Parathyroid adenoma (tissue), 2 donors: ENCODE measurements around the gene EXTL2.
"Not testable (repeated sequence)": the region's sequence is repeated elsewhere in the genome, so short reads cannot be mapped to it uniquely, and the experiment has no call there.

Experiments
- H2AFZ ChIP-seq: fragments of 300-600 bp; sonication (generic); one replicate; pipeline ENCODE4 v1.7.0; 2017; ENCODE audit warnings: antibody characterized with exemption, mild to moderate bottlenecking
- H3K27ac ChIP-seq: fragments of 300-600 bp; sonication (generic); one replicate; pipeline ENCODE4 v1.7.0; 2017
- H3K27me3 ChIP-seq: fragments of 300-600 bp; sonication (generic); one replicate; pipeline ENCODE4 v1.7.0; 2017; ENCODE audit warnings: low read length; ENCODE audit not compliant: control insufficient read depth, insufficient read depth
- H3K36me3 ChIP-seq: fragments of 300-600 bp; sonication (generic); one replicate; pipeline ENCODE4 v1.7.0; 2017; ENCODE audit warnings: low read length; ENCODE audit not compliant: control insufficient read depth, insufficient read depth
- H3K4me1 ChIP-seq: fragments of 300-600 bp; sonication (generic); one replicate; pipeline ENCODE4 v1.7.0; 2017; ENCODE audit warnings: control low read depth
- H3K4me2 ChIP-seq: fragments of 300-600 bp; sonication (generic); one replicate; pipeline ENCODE4 v1.7.0; 2017; ENCODE audit warnings: low read length
- H3K4me3 ChIP-seq: fragments of 300-600 bp; sonication (generic); one replicate; pipeline ENCODE4 v1.7.0; 2017; ENCODE audit warnings: low read depth, low read length
- H3K79me2 ChIP-seq: fragments of 300-600 bp; sonication (generic); one replicate; pipeline ENCODE4 v1.7.0; 2017; ENCODE audit warnings: control low read depth
- H3K9ac ChIP-seq: fragments of 300-600 bp; sonication (generic); one replicate; pipeline ENCODE4 v1.7.0; 2017; ENCODE audit warnings: mild to moderate bottlenecking
- H3K9me3 ChIP-seq: fragments of 300-600 bp; sonication (generic); one replicate; pipeline ENCODE4 v1.7.0; 2017; ENCODE audit warnings: low read length; ENCODE audit not compliant: control insufficient read depth
- TF ChIP-seq, protein P1 (sequence below): fragments of 300-600 bp; sonication (generic); IDR thresholded peaks from one replicate; pipeline ENCODE4 v1.7.0; 2017; ENCODE audit warnings: antibody characterized with exemption, mild to moderate bottlenecking
- donor health status: primary hyperparathyroidism.

The EXTL2 gene

DNA sequence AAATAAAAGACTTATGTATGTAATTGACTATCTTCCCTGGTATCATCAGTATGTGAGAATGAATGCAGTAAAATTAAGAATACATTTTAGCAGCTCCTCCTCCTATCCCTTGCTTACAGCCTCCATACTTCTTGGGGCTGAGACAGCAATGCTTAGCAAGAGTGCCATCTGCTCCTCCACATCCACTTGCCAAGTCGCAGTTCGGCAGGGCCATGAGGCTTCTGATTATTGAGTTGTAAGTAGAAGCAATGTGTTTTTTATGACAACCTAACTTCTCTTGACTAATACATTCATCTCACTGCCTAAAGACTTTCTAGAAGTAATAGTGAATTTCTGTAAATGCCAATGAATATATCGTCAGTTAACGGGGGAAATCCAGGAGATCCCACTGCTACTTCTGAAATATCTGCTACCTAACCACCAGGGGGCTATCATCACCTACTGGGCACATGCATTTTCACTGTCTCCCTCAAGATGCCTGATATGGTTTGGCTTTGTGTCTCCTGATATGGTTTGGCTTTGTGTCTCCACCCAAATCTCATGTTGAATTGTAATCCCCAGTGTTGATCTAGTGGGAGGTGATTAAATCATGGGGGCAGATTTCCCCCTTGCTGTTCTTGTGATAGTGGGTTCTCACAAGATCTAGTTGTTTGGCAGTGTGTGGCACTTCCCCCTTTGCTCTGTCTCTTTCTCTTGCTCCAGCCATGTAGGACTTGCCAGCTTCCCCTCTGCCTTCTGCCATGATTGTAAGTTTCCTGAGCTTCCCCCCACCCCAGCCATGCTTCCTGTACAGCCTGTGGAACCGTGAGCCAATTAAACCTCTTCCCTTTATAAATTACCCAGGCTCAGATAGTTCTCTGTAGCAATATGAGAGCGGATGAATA, 59.6 kb downstream of the EXTL2 start:
- no peak overlapping the region for H3K9ac ChIP-seq
- TF ChIP-seq, protein P1, sequence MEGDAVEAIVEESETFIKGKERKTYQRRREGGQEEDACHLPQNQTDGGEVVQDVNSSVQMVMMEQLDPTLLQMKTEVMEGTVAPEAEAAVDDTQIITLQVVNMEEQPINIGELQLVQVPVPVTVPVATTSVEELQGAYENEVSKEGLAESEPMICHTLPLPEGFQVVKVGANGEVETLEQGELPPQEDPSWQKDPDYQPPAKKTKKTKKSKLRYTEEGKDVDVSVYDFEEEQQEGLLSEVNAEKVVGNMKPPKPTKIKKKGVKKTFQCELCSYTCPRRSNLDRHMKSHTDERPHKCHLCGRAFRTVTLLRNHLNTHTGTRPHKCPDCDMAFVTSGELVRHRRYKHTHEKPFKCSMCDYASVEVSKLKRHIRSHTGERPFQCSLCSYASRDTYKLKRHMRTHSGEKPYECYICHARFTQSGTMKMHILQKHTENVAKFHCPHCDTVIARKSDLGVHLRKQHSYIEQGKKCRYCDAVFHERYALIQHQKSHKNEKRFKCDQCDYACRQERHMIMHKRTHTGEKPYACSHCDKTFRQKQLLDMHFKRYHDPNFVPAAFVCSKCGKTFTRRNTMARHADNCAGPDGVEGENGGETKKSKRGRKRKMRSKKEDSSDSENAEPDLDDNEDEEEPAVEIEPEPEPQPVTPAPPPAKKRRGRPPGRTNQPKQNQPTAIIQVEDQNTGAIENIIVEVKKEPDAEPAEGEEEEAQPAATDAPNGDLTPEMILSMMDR: no peak
- H3K4me1 ChIP-seq: no peaks in the 10 kb centered on the region
- no peaks in the 10 kb centered on the region for H3K9me3 ChIP-seq
- no peaks in the 10 kb centered on the region for H3K79me2 ChIP-seq
- H3K27me3 ChIP-seq: no peaks in the 10 kb centered on the region
- H2AFZ ChIP-seq: no peak overlapping the region
- H3K4me3 ChIP-seq: no peak overlapping the region
- H3K4me2 ChIP-seq: no peak overlapping the region
- no peaks in the 10 kb centered on the region for H3K36me3 ChIP-seq
- no peak overlapping the region for H3K27ac ChIP-seq

DNA sequence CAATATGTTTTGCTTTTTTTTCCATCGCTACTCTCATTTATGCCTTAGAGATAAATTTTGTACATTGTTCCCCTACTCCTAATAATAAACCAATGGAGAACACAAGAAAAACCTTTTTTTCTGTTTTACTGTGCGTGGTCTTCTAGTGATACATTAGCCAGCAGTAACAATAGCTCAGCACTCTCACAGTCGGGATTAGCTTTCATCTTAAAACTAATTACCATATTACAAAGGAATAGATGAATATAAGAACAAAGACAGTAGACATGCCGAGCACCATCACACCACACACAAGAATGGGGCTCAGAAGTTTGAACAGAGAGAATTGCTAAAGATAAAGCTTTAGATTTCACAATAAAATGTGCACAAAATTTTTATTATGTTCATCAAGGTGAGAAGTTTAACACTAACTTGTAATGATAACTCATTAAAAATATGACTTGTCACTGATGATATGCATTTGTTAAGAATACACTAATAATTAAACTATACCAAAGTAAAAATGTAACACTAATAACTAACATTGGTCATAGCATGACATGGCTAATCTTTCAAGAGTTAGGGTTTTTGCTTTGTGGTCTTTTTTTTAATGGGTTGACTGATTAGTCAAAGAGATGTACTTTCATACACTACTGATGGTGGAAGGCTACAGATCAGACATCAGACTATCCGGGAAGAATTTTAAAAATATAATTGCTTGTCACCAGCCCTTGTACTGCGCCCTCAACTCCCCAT, 61.8 kb downstream of the EXTL2 start:
- Histone ChIP-seq H3K79me2 (no peaks in the 10 kb centered on the region), H3K4me1 (no peaks in the 10 kb centered on the region), H3K36me3 (no peaks in the 10 kb centered on the region), H3K4me2 (no peak overlapping the region), H3K4me3 (no peak overlapping the region), H2AFZ (no peak overlapping the region), H3K27me3 (no peaks in the 10 kb centered on the region), H3K9me3 (no peaks in the 10 kb centered on the region), H3K27ac (no peak overlapping the region), H3K9ac (no peak overlapping the region)
- TF ChIP-seq, protein P1: no peak

DNA sequence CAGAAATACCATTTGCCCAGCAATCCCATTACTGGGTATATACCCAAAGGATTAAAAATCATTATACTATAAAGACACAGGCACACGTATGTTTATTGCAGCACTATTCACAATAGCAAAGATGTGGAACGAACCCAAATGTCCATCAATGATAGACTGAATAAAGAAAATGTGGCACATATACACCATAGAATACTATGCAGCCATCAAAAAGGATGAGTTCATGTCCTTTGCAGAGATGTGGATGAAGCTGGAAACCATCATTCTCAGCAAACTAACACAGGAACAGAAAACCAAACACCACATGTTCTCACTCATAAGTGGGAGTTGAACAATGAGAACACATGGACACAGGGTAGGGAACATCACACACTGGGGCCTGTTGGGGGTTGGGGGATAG, 69.0 kb downstream of the EXTL2 start:
- not testable (repeated sequence) for H3K36me3 ChIP-seq, H3K4me1 ChIP-seq, H3K9me3 ChIP-seq, H3K27ac ChIP-seq, H3K27me3 ChIP-seq, H3K4me2 ChIP-seq, H2AFZ ChIP-seq, H3K4me3 ChIP-seq, H3K9ac ChIP-seq, H3K79me2 ChIP-seq
